Measurements from ENCODE around the gene SETX.
"Not testable (repeated sequence)": the region's sequence is repeated elsewhere in the genome, so short reads cannot be mapped to it uniquely, and the experiment has no call there.

Gene SETX

GRCh38 chr9:132390966-132391365 lies 36.2 kb upstream of the SETX start:
- TF ChIP-seq CTCF (IDR thresholded peaks at IDR 0.05; ENCODE audit: low read length, missing control alignments), result no peak
- H3K4me3 ChIP-seq (replicated peaks; ENCODE audit: low read depth, low read length), result no peak overlapping the region
- no peak for DNase-seq (ENCODE audit: low read depth)

- no peak for TF ChIP-seq CTCF (IDR thresholded peaks at IDR 0.05; ENCODE audit: low read length, missing control alignments)
- DNase-seq (ENCODE audit: low read depth), result no peak
- H3K4me3 ChIP-seq (replicated peaks; ENCODE audit: low read depth, low read length), result no peak overlapping the region
These were observed 32.3 kb upstream of the SETX start for GRCh38 chr9:132387133-132387532.

GRCh38 chr9:132384376-132384775 lies 29.6 kb upstream of the SETX start:
- H3K4me3 ChIP-seq (replicated peaks; ENCODE audit: low read depth, low read length), result no peak overlapping the region
- no peak for DNase-seq (ENCODE audit: low read depth)
- TF ChIP-seq CTCF (IDR thresholded peaks at IDR 0.05; ENCODE audit: low read length, missing control alignments), result no peak

GRCh38 chr9:132383462-132383883 lies 28.7 kb upstream of the SETX start:
- TF ChIP-seq CTCF (IDR thresholded peaks at IDR 0.05; ENCODE audit: low read length, missing control alignments), result no peak
- no peak for DNase-seq (ENCODE audit: low read depth)
- H3K4me3 ChIP-seq (replicated peaks; ENCODE audit: low read depth, low read length), result no peak overlapping the region

- no peak overlapping the region for H3K4me3 ChIP-seq (replicated peaks; ENCODE audit: low read depth, low read length)
- no peak for TF ChIP-seq CTCF (IDR thresholded peaks at IDR 0.05; ENCODE audit: low read length, missing control alignments)
- DNase-seq (ENCODE audit: low read depth), result no peak
These were observed 27.3 kb upstream of the SETX start for GRCh38 chr9:132381966-132382541.

- not testable (repeated sequence) for DNase-seq (ENCODE audit: low read depth); H3K4me3 ChIP-seq (replicated peaks; ENCODE audit: low read depth, low read length)
These were observed 23.6 kb upstream of the SETX start for GRCh38 chr9:132378416-132378815.

- not testable (repeated sequence) for DNase-seq (ENCODE audit: low read depth); H3K4me3 ChIP-seq (replicated peaks; ENCODE audit: low read depth, low read length)
These were observed 23.0 kb upstream of the SETX start for GRCh38 chr9:132377769-132378168.

GRCh38 chr9:132372177-132373095 lies 17.6 kb upstream of the SETX start:
- no peak for TF ChIP-seq CTCF (IDR thresholded peaks at IDR 0.05; ENCODE audit: low read length, missing control alignments)
- DNase-seq (ENCODE audit: low read depth), result peak; percentile 85
- no peak overlapping the region for H3K4me3 ChIP-seq (replicated peaks; ENCODE audit: low read depth, low read length)
